Globus pallidus (tissue), 1 donor: ENCODE results near the gene TMEM91.

Experiments used
- DNase-seq: peaks from one replicate; pipeline ENCODE4 v3.0.0-alpha.2; 2015; ENCODE audit warnings: low spot score

Gene TMEM91

GRCh38 chr19:41431426-41432386 is 55.4 kb downstream of the TMEM91 start:
- no peak for DNase-seq

GRCh38 chr19:41433171-41433570 is 56.8 kb downstream of the TMEM91 start:
- DNase-seq, result no peak
